Kidney capillary endothelial cell (primary cell): ENCODE results near the gene POLR2F.
"Not testable (repeated sequence)": the region's sequence is repeated elsewhere in the genome, so short reads cannot be mapped to it uniquely, and the experiment has no call there.

Experiments
- DNase-seq: peaks from one replicate; pipeline ENCODE4 v3.0.0-alpha.2; 2018; ENCODE audit warnings: low spot score

Gene POLR2F

DNA sequence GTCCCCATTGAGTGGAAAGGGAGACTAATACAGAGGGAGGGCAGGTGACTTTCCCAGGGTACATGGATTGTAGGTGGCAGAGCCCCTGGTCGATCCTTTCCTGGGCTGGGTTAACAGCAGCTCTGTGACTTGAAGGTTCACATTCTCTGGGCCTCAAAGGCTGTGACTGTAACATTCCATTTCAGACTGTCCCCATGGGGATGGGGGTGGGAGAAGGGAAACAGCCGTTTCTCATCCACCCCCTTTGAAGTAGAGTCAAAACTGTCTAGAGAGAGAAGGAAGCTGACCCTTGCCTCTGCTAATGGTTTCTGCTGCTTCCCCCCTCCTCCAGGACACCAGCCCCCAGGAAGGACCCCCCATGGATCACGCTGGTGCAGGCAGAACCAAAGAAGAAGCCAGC, 28.2 kb upstream of the POLR2F start:
- DNase-seq, result no peak

DNA sequence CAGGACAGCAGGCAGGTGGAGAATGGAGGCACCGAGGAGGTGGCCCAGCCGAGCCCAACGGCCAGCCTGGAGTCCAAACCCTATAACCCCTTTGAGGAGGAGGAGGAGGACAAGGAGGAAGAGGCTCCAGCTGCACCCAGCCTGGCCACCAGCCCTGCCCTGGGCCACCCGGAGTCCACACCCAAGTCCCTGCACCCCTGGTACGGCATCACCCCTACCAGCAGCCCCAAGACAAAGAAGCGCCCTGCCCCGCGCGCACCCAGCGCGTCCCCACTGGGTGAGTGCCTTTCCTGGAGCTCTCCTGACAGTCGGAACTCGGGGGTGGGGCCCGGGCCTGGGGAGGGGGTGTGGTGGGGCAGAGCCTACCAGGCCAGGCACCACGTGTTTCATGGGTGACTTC, 27.7 kb upstream of the POLR2F start:
- DNase-seq, result no peak

- DNase-seq, result no peak
These were observed 27.1 kb upstream of the POLR2F start for GRCh38 chr22:37926358-37926757.

DNA sequence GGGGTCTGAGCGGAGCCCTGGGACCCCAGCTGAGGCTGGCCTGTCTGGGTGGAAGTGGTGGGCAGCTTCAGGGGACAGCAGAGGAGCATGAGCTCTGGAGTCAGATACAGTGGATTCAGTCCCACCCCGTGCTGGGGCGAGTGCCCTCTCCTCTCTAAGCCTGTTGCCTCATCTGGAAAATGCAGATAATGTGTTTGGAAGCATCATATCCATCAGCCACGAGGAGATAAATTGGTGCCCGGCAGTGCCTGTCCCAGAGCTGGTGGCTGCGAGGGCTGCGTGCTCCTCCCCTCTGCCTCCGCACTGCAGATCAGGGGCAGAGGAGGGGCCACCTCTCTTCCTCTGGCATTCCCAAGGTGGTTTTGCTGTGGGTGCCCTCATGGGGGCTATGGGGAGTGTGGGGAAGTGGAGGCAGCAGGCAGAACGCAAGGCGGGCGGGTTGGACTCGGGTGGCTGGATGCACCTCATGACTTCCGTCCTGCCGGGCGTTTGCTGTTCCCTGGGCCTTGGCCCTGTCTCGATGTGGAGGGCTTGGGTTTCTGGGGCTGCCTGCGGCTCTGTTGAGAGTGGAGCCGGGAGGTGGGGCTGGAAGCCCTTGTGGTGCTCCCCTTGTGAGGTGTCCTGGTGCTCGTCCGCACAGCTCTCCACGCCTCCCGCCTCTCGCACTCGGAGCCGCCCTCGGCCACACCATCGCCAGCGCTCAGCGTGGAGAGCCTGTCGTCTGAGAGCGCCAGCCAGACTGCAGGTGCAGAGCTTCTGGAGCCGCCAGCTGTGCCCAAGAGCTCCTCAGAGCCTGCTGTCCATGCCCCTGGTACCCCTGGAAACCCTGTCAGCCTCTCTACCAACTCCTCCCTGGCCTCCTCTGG, 26.5 kb upstream of the POLR2F start:
- no peak for DNase-seq

GRCh38 chr22:37927637-37927936, 25.9 kb upstream of the POLR2F start:
- no peak for DNase-seq

- DNase-seq, result no peak
These were observed 24.1 kb upstream of the POLR2F start for GRCh38 chr22:37929390-37929789.

DNA sequence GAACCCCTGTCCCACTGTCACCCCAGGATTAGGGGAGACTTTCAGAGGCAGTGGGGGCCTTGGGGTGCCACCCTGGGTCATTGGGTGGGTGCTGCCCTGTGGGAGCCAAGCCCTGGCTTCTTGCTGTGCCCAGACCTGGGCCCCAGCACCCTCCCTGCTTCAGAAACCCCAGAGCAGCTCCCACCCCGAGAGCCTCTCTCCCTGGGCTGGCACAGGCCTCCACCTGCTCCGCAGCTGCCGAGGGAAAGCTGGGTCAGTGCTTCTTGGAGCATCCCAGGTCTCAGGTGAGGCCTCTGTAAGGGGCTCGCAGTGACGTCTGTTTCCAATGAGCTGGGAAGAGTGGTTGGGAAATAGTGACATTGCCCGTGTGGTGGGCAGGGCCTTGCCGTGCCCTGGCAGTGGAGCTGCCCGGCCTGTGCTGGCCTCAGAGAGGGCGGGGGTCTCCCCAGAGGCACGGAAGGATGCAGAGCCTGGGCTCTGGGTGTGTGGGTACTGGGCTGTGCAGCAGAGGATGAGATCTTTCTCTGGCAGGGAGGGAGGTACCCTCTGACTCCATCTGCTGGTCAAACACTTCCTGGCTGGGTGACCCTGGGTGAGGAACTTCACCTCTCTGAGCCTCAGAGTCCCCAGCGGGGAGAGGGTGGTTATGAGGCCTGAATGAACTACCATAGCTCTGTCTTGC, 23.1 kb upstream of the POLR2F start:
- DNase-seq, result no peak

- DNase-seq, result no peak
These were observed 22.5 kb upstream of the POLR2F start for GRCh38 chr22:37930952-37931440.

GRCh38 chr22:37931893-37932389, 21.6 kb upstream of the POLR2F start:
- no peak for DNase-seq

DNA sequence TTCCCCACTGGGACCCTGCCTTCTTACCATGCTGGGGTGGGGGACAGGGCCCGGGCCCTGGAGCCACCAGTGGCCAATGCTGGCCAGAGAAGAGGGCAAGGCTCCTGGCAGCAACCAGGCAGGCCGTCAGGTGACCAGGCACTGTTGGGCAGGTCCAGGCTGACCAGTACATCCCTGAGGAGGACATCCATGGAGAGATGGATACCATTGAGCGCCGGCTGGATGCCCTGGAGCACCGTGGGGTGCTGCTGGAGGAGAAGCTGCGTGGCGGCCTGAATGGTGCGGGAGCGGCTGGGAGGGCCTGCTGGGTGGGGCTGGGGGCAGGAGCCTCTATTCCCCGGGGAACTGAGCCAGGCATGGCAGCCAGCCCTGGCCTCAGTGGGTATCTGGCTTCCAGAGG, 21.1 kb upstream of the POLR2F start:
- no peak for DNase-seq

DNA sequence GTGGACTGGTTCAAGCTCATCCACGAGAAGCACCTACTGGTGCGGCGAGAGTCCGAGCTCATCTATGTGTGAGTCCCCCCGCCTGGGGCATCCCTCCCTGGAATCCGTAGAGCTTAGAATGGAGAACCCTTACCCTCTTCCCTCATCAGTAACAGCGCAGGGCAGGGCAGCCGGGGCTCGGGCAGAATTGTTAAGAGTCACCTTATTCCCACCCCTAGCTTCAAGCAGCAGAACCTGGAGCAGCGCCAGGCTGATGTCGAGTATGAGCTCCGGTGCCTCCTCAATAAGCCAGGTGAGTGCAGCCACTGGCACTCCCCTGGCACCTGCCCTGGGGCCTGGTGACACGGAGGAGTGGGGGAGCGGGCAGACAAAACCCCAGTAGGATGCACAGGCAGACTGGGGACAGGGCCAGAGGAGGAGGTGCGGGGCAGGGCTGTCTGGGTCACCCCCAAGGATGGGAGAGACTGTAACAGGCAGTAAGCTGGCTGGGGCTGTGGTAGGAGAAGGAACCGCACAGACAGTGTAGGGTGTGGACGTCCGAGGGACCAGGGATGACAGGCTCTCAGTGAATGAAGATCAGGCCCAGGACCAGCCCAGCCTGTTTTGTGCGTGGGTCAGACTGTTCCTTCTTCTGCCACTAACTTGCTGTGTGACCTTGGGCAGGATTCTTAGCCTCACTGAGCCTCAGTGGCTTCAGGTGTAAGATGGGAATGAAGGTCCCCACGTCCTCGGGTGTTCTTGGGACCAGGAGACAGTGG, 20.5 kb upstream of the POLR2F start:
- DNase-seq, result no peak

DNA sequence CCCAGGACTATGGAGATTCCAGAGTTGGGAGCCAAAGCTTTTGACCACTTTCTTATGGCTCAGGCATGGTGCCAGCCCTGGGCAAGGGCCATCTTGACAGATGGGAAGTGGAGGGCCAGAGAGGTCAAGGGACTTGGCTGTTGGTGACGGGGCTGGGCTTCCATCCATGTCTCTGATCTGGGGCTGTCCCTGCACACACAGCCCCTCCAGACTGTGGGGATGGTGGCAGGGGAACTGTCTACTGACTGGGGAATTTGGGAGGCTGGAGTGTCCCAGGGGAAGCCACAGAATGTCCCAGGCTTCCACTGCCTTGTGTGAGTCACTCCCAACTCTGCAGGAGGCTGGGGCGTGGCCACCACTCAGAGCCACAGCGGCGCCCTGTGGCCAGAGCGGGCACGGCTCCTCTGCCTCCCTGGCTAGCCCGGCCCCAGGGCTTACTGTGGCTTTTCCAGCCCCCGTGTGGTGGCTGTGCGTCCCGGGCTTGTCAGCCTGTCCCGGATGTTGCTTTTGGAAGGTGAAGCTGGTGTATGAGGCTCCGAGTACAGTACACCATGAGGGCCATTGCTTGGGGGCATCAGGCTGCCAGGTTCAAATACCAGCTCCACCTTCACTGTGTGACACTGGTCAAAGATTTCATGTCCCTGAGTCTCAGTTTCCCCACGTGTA, 19.7 kb upstream of the POLR2F start:
- peak; percentile 92 for DNase-seq

GRCh38 chr22:37940698-37941376, 12.7 kb upstream of the POLR2F start:
- peak; percentile 44 for DNase-seq

DNA sequence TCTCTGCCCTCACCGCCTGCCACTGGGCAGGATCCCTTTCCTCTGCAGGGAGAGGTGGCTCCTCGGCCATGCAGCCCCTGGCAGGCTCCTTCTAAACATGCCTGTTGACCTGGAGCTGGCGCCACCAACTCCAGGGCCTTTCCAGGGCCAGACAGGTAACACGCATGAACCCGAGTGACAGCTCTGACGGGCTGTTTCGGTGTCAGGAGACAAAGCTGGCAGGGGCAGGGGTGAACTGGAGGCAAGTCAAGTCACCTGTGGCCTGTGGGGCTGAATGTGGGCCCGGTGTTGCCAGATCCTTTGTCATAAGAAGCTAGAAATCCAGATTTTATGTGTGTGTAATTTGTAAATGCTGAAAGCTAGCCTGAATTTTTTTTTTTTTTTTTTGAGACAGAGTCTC, 11.4 kb upstream of the POLR2F start:
- DNase-seq, result no peak

DNA sequence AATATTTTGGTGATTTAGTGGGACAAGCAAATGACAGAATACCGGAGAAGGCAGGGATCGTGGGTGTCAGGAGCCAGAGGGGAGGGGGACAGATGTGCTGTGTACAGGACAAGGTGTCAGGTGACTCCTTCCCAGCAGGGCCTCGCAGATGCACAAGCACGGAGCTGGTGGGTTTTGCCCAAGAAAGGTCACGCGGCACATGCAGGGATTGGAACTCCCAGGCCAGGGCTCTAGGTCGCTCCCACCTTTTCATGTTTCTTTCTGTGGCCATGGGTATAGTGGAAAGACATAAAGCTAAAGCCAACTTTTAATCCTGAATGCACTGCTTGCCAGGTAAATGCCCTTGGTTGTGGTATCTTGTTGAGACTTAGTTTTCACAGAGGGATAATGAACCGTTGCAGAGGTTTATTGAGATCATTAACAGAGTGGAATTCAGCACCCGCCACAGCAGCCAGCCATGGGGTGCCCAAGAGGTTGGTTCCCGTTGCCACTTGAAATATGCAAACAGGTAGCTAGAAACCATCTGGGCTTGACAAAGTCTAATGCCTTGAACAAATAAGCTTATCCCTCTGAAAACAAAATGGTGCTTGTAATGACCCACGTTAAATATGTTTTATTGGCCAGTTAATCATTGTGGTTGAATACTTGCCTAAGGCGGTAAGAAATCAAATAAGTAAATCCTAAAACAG, 10.2 kb upstream of the POLR2F start:
- DNase-seq, result no peak

GRCh38 chr22:37943825-37944198, 9.7 kb upstream of the POLR2F start:
- no peak for DNase-seq

- DNase-seq, result not testable (repeated sequence)
These were observed 9.1 kb upstream of the POLR2F start for GRCh38 chr22:37944423-37944822.

- not testable (repeated sequence) for DNase-seq
These were observed 6.2 kb upstream of the POLR2F start for GRCh38 chr22:37947142-37947795.

- no peak for DNase-seq
These were observed 2.2 kb upstream of the POLR2F start for GRCh38 chr22:37951305-37951704.

DNA sequence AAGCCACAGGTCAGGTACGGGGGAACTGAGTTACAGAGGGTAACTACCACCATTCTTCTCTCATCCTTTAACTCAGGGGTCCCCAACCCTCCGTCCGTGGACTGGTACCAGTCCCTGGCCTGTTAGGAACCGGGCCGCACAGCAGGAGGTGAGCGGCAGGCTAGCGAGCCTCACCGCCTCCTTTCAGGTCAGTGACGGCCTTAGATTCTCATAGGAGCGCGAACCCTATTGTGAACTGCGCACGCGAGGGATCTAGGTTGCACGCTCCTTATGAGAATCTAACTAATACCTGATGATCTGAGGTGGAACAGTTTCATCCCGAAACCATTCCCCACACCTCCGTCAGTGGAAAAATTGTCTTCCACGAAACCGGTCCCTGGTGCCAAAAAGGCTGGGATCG, 870 bp upstream of the POLR2F start:
- DNase-seq, result not testable (repeated sequence)
